A673 (cell line): ENCODE measurements around the gene SYK. TPM values are rescaled to one million over a fixed set of nuclear protein-coding genes. Genes with fewer than 3 reads are reported as not detected.
"Not testable (repeated sequence)": the region's sequence is repeated elsewhere in the genome, so short reads cannot be mapped to it uniquely, and the experiment has no call there.

Source experiments
- BruUV-seq: library from RNA; stranded (reverse); fragments of 400-500 nt; replicated peaks from 2 replicates; lab custom pipeline; 2021; lab: Mats Ljungman, UMichigan
- CTCF ChIA-PET: fragments of 300-600 bp; sonication (Branson Sonifier 250); formaldehyde crosslinking; loops from one replicate; lab custom pipeline; 2022; ENCODE audit warnings: antibody characterized with exemption; lab: Charles Lee
- POLR2A ChIA-PET: fragments of 300-600 bp; sonication (Branson Sonifier 250); formaldehyde crosslinking; loops from one replicate; lab custom pipeline; 2022; ENCODE audit warnings: antibody characterized with exemption; ENCODE audit not compliant: low non-redundant PET; lab: Charles Lee
- DNase-seq: peaks from one replicate; pipeline ENCODE4 v3.0.0-alpha.2; 2015; ENCODE audit warnings: low spot score
- H3K27ac ChIP-seq: fragments of 200-600 bp; sonication (generic); 2 replicates; pipeline ENCODE4 v1.5.1; 2016; ENCODE audit warnings: mixed run types, low read depth, mild to moderate bottlenecking, mixed read lengths, antibody characterized with exemption, low read length; ENCODE audit not compliant: poor library complexity, severe bottlenecking
- H3K27me3 ChIP-seq: fragments of 200-600 bp; sonication (generic); replicated peaks from 2 replicates; pipeline ENCODE4 v1.6.1; 2017; ENCODE audit warnings: mixed run types, low read depth, mild to moderate bottlenecking, mixed read lengths, antibody characterized with exemption, low read length; ENCODE audit not compliant: insufficient read depth, poor library complexity
- H3K36me3 ChIP-seq: fragments of 200-600 bp; sonication (generic); 2 replicates; pipeline ENCODE4 v1.6.1; 2016; ENCODE audit warnings: mixed run types, mild to moderate bottlenecking, mixed read lengths, antibody characterized with exemption, low read length; ENCODE audit not compliant: insufficient read depth, poor library complexity, severe bottlenecking
- H3K4me1 ChIP-seq: fragments of 200-600 bp; sonication (generic); 2 replicates; pipeline ENCODE4 v1.6.1; 2017; ENCODE audit warnings: mixed run types, mild to moderate bottlenecking, mixed read lengths, antibody characterized with exemption, low read length; ENCODE audit not compliant: insufficient read depth, poor library complexity, severe bottlenecking
- H3K4me3 ChIP-seq: fragments of 200-600 bp; sonication (generic); 2 replicates; pipeline ENCODE4 v1.5.1; 2016; ENCODE audit warnings: low read depth, mixed run types, mild to moderate bottlenecking, mixed read lengths, low read length; ENCODE audit not compliant: poor library complexity, severe bottlenecking
- H3K9me3 ChIP-seq: fragments of 200-600 bp; sonication (generic); 2 replicates; pipeline ENCODE4 v1.6.1; 2016; ENCODE audit warnings: mixed run types, low read depth, mild to moderate bottlenecking, mixed read lengths, antibody characterized with exemption, low read length; ENCODE audit not compliant: poor library complexity, severe bottlenecking
- CTCF ChIP-seq: fragments of 300-800, 200-600 bp; sonication (generic); conservative IDR thresholded peaks from 2 replicates; pipeline ENCODE4 v1.5.1; 2017; ENCODE audit warnings: low read depth, mild to moderate bottlenecking, antibody characterized with exemption, low read length, moderate library complexity, mixed read lengths
- EZH2 ChIP-seq: fragments of 200-600 bp; sonication (generic); IDR thresholded peaks from 2 replicates; pipeline ENCODE4 v1.6.1; 2017; ENCODE audit warnings: borderline replicate concordance, low read depth, mild to moderate bottlenecking, mixed read lengths, antibody characterized with exemption, low read length; ENCODE audit not compliant: poor library complexity, severe bottlenecking
- intact Hi-C: fragments of 100-400 bp; cut with micrococcal nuclease; formaldehyde crosslinking; loops from one replicate; pipeline ENCODE4 v1.10.0; 2022; ENCODE audit not compliant: unreplicated experiment
- total RNA-seq: library from RNA; stranded (reverse); gene quantifications from 2 replicates; pipeline ENCODE4 v1.2.3, GENCODE V29; 2021

The SYK gene
- total RNA-seq, 1 experiment from 2014 or later, result 14.9 TPM

GRCh38 chr9:90787771-90788460, 13.7 kb upstream of the SYK start:
- BruUV-seq, result no TSS peak
- Histone ChIP-seq H3K27me3 (no peaks in the 10 kb centered on the region), H3K9me3 (no peaks in the 10 kb centered on the region), H3K27ac (no peak overlapping the region), H3K36me3 (no peaks in the 10 kb centered on the region), H3K4me3 (no peak overlapping the region), H3K4me1 (no peaks in the 10 kb centered on the region)
- ChIA-PET CTCF (no interaction called here), POLR2A (no interaction called here)
- DNase-seq, result no peak
- intact Hi-C loops, result no loop called here
- no peak for TF ChIP-seq CTCF
- TF ChIP-seq EZH2, result no peak

- H3K9me3 ChIP-seq, H3K4me3 ChIP-seq, POLR2A ChIA-PET, BruUV-seq, DNase-seq, H3K4me1 ChIP-seq, H3K27me3 ChIP-seq, CTCF ChIA-PET, H3K27ac ChIP-seq, intact Hi-C loops, H3K36me3 ChIP-seq: not testable (repeated sequence)
Measured at GRCh38 chr9:90788527-90788926, 13.1 kb upstream of the SYK start.

GRCh38 chr9:90789408-90789807, 12.2 kb upstream of the SYK start:
- H3K4me1 ChIP-seq, result no peaks in the 10 kb centered on the region
- no peak for TF ChIP-seq EZH2
- TF ChIP-seq CTCF, result no peak
- no TSS peak for BruUV-seq
- H3K4me3 ChIP-seq, result no peak overlapping the region
- intact Hi-C loops, result no loop called here
- CTCF ChIA-PET, result no interaction called here
- POLR2A ChIA-PET, result no interaction called here
- no peaks in the 10 kb centered on the region for H3K9me3 ChIP-seq
- no peak for DNase-seq
- H3K27ac ChIP-seq, result no peak overlapping the region
- no peaks in the 10 kb centered on the region for H3K36me3 ChIP-seq
- H3K27me3 ChIP-seq, result no peaks in the 10 kb centered on the region

GRCh38 chr9:90789862-90790261, 11.8 kb upstream of the SYK start:
- no peaks in the 10 kb centered on the region for H3K9me3 ChIP-seq
- TF ChIP-seq CTCF, result no peak
- TF ChIP-seq EZH2, result no peak
- POLR2A ChIA-PET, result no interaction called here
- H3K36me3 ChIP-seq, result no peaks in the 10 kb centered on the region
- CTCF ChIA-PET, result no interaction called here
- H3K27ac ChIP-seq, result no peak overlapping the region
- no peak for DNase-seq
- no peak overlapping the region for H3K4me3 ChIP-seq
- intact Hi-C loops, result no loop called here
- H3K4me1 ChIP-seq, result no peaks in the 10 kb centered on the region
- H3K27me3 ChIP-seq, result no peaks in the 10 kb centered on the region
- BruUV-seq, result no TSS peak

- H3K27me3 ChIP-seq, CTCF ChIA-PET, BruUV-seq, H3K36me3 ChIP-seq, H3K27ac ChIP-seq, H3K9me3 ChIP-seq, POLR2A ChIA-PET, intact Hi-C loops, H3K4me3 ChIP-seq, DNase-seq, H3K4me1 ChIP-seq: not testable (repeated sequence)
Measured at GRCh38 chr9:90793024-90793423, 8.6 kb upstream of the SYK start.
